Keratinocyte (primary cell): ENCODE measurements around the gene TLR4.

ENCODE experiments used
- CTCF ChIP-seq, 3 experiments: IDR thresholded peaks in 1 of 3; conservative IDR thresholded peaks in 1 of 3; optimal IDR thresholded peaks in 1 of 3; 2 replicates in 2 of 3; 3 replicates in 1 of 3; pipeline versions ENCODE3 to v1.5.1; 2011; ENCODE audit warnings: low read length in 3 of 3, mild to moderate bottlenecking in 3 of 3, moderate library complexity in 2 of 3, control low read depth in 1 of 3, inconsistent platforms in 1 of 3; ENCODE audit not compliant: insufficient read depth in 2 of 3; ENCODE audit errors: extremely low read depth in 1 of 3
- EZH2 ChIP-seq: IDR thresholded peaks from one replicate; pipeline ENCODE4 v1.6.1; 2012; ENCODE audit warnings: inconsistent platforms, mild to moderate bottlenecking, low read length, moderate library complexity

- TF ChIP-seq CTCF (optimal IDR thresholded peaks at IDR 0.05 in 1 of 3, IDR thresholded peaks at IDR 0.05 in 1 of 3, conservative IDR thresholded peaks at IDR 0.05 in 1 of 3; ENCODE audit: extremely low read depth in 1 of 3, insufficient read depth in 2 of 3, low read length in 3 of 3) (no peak), EZH2 (no peak)
Measured at GRCh38 chr9:117704597-117704996, 394 bp downstream of the TLR4 start.
